OCI-LY7 (cell line): Measurements from ENCODE around the gene DUSP6. TPM values are rescaled to one million over a fixed set of nuclear protein-coding genes. Genes with fewer than 3 reads are reported as not detected.

ENCODE experiments used
- BruUV-seq: library from RNA; stranded (reverse); fragments of 400-500 nt; replicated peaks from 2 replicates; lab custom pipeline; 2021; lab: Mats Ljungman, UMichigan
- CTCF ChIA-PET: fragments of 300-600 bp; sonication (Branson Sonifier 250); formaldehyde crosslinking; loops from one replicate; lab custom pipeline; 2022; ENCODE audit warnings: antibody characterized with exemption; ENCODE audit not compliant: unreplicated experiment; lab: Charles Lee
- POLR2A ChIA-PET: fragments of 300-600 bp; sonication (Branson Sonifier 250); formaldehyde crosslinking; loops from one replicate; lab custom pipeline; 2022; ENCODE audit warnings: antibody characterized with exemption; lab: Charles Lee
- DNase-seq: peaks from one replicate; pipeline ENCODE4 v3.0.0-alpha.2; 2015; ENCODE audit warnings: low spot score
- H2AFZ ChIP-seq: fragments of 200-600 bp; sonication (generic), shearing (Covaris generic); 2 replicates; pipeline ENCODE4 v1.6.1; 2014; ENCODE audit warnings: mild to moderate bottlenecking, antibody characterized with exemption, low read length, moderate library complexity
- H3K27ac ChIP-seq: fragments of 200-600 bp; sonication (generic); 2 replicates; pipeline ENCODE4 v1.5.1; 2014; ENCODE audit warnings: mixed run types, low read depth, mild to moderate bottlenecking, moderate library complexity, low read length, inconsistent platforms; ENCODE audit not compliant: poor library complexity, severe bottlenecking
- H3K36me3 ChIP-seq: fragments of 200-600 bp; sonication (generic); 2 replicates; pipeline ENCODE4 v1.6.1; 2014; ENCODE audit warnings: mild to moderate bottlenecking, antibody characterized with exemption, low read length, moderate library complexity, mixed read lengths; ENCODE audit not compliant: insufficient read depth
- H3K4me1 ChIP-seq: fragments of 200-600 bp; sonication (generic); 2 replicates; pipeline ENCODE4 v1.5.1; 2014; ENCODE audit warnings: mild to moderate bottlenecking, low read length; ENCODE audit not compliant: insufficient read depth, poor library complexity, severe bottlenecking
- H3K4me2 ChIP-seq: fragments of 200-600 bp; sonication (generic); 2 replicates; pipeline ENCODE4 v1.6.1; 2014; ENCODE audit warnings: mild to moderate bottlenecking, low read length
- H3K4me3 ChIP-seq: fragments of 200-600 bp; sonication (generic); 2 replicates; pipeline ENCODE4 v1.5.1; 2014; ENCODE audit warnings: mild to moderate bottlenecking, low read depth, low read length; ENCODE audit not compliant: poor library complexity, severe bottlenecking
- H3K79me2 ChIP-seq: fragments of 200-600 bp; sonication (generic); 2 replicates; pipeline ENCODE4 v1.6.1; 2016; ENCODE audit warnings: low read depth, mild to moderate bottlenecking, low read length, moderate library complexity, mixed read lengths; ENCODE audit not compliant: insufficient read depth
- H3K9me2 ChIP-seq: fragments of 200-600 bp; sonication (generic); 2 replicates; pipeline ENCODE4 v1.6.1; 2016; ENCODE audit warnings: mild to moderate bottlenecking, low read length, mixed read lengths; ENCODE audit not compliant: insufficient read depth
- H3K9me3 ChIP-seq: fragments of 200-600 bp; sonication (generic); 2 replicates; pipeline ENCODE4 v1.6.1; 2014; ENCODE audit warnings: mild to moderate bottlenecking, mixed run types, low read length, mixed read lengths
- H4K20me1 ChIP-seq: fragments of 200-600 bp; sonication (generic); 2 replicates; pipeline ENCODE4 v1.6.1; 2014; ENCODE audit warnings: mild to moderate bottlenecking, antibody characterized with exemption, low read length, moderate library complexity, mixed read lengths; ENCODE audit not compliant: insufficient read depth
- CTCF ChIP-seq: fragments of 200-600 bp; sonication (generic); conservative IDR thresholded peaks from 2 replicates; pipeline ENCODE4 v1.5.1; 2014; ENCODE audit warnings: mild to moderate bottlenecking, antibody characterized with exemption, low read length, moderate library complexity, mixed read lengths
- EZH2phosphoT487 ChIP-seq: fragments of 200-600 bp; sonication (generic); IDR thresholded peaks from 2 replicates; pipeline ENCODE4 v1.6.1; 2018; ENCODE audit warnings: low read depth, borderline replicate concordance, mild to moderate bottlenecking, mixed run types, antibody characterized with exemption, low read length, moderate library complexity, mixed read lengths
- intact Hi-C: fragments of 100-400 bp; cut with micrococcal nuclease; formaldehyde crosslinking; loops from one replicate; pipeline ENCODE4 v1.10.0; 2022; ENCODE audit not compliant: unreplicated experiment
- total RNA-seq, 2 experiments: library from RNA; depleted of rRNA in 1 of 2; stranded (reverse); fragments of >200 nt in 1 of 2; shearing (Covaris generic) in 1 of 2; gene quantifications; 2 replicates each; pipeline ENCODE4 v1.2.3, GENCODE V29; 2014 to 2022

Gene DUSP6
- total RNA-seq, 2 experiments from 2014 or later = 0.47 to 2.2 TPM

- H3K79me2 ChIP-seq = no peaks in the 10 kb centered on the region
- no peak overlapping the region for H2AFZ ChIP-seq
- BruUV-seq = no TSS peak
- no peaks in the 10 kb centered on the region for H3K4me1 ChIP-seq
- ChIA-PET CTCF (no interaction called here), POLR2A (interaction anchor here (0.5 to 0.6 kb wide), 2 partner anchors 33 to 90 kb away, joined by 3 read pairs; no protein-coding TSS in a partner anchor)
- H3K4me3 ChIP-seq = no peak overlapping the region
- H3K27ac ChIP-seq = no peak overlapping the region
- DNase-seq = no peak
- H3K4me2 ChIP-seq = no peak overlapping the region
- TF ChIP-seq CTCF = no peak
- no peak for TF ChIP-seq EZH2phosphoT487
- H4K20me1 ChIP-seq = no peaks in the 10 kb centered on the region
- intact Hi-C loops = no loop called here
- H3K9me2 ChIP-seq = no peaks in the 10 kb centered on the region
- no peaks in the 10 kb centered on the region for H3K9me3 ChIP-seq
- H3K36me3 ChIP-seq = no peaks in the 10 kb centered on the region
These were observed 10.8 kb upstream of the DUSP6 start for GRCh38 chr12:89363084-89363483.

- Histone ChIP-seq H3K79me2 (no peaks in the 10 kb centered on the region), H3K4me1 (peaks cover 5% of the 10 kb centered on the region), H3K9me3 (no peaks in the 10 kb centered on the region), H4K20me1 (no peaks in the 10 kb centered on the region), H3K4me3 (no peak overlapping the region), H3K4me2 (no peak overlapping the region), H3K36me3 (no peaks in the 10 kb centered on the region), H3K27ac (no peak overlapping the region), H2AFZ (no peak overlapping the region), H3K9me2 (no peaks in the 10 kb centered on the region)
- no peak for DNase-seq
- no TSS peak for BruUV-seq
- intact Hi-C loops = no loop called here
- TF ChIP-seq EZH2phosphoT487 = no peak
- TF ChIP-seq CTCF = no peak
- CTCF ChIA-PET = no interaction called here
- POLR2A ChIA-PET = interaction anchor here (0.6 to 1.1 kb wide), 3 partner anchors 15 to 161 kb away, joined by 3 to 6 read pairs (median 4); no protein-coding TSS in a partner anchor
These were observed 7.3 kb upstream of the DUSP6 start for GRCh38 chr12:89359615-89360014.

GRCh38 chr12:89358805-89359204 is 6.5 kb upstream of the DUSP6 start:
- POLR2A ChIA-PET = interaction anchor here (0.7 to 1.1 kb wide), 3 partner anchors 13 to 162 kb away, joined by 3 to 6 read pairs (median 3); no protein-coding TSS in a partner anchor

More at GRCh38 chr12:89358805-89359204, 6.5 kb upstream of the DUSP6 start:
- no TSS peak for BruUV-seq
- H4K20me1 ChIP-seq = no peaks in the 10 kb centered on the region
- H3K4me2 ChIP-seq = no peak overlapping the region
- CTCF ChIA-PET = no interaction called here
- peaks cover 13% of the 10 kb centered on the region for H3K4me1 ChIP-seq
- H3K4me3 ChIP-seq = no peak overlapping the region
- DNase-seq = no peak
- H3K9me3 ChIP-seq = no peaks in the 10 kb centered on the region
- H2AFZ ChIP-seq = no peak overlapping the region
- intact Hi-C loops = no loop called here
- no peaks in the 10 kb centered on the region for H3K36me3 ChIP-seq
- no peak for TF ChIP-seq CTCF
- no peaks in the 10 kb centered on the region for H3K79me2 ChIP-seq
- no peaks in the 10 kb centered on the region for H3K9me2 ChIP-seq
- H3K27ac ChIP-seq = no peak overlapping the region
